Uterus (tissue), 4 donors: ENCODE data around the gene DDX46. TPM values are rescaled to one million over a fixed set of nuclear protein-coding genes. Genes with fewer than 3 reads are reported as not detected.
"Not testable (repeated sequence)": the region's sequence is repeated elsewhere in the genome, so short reads cannot be mapped to it uniquely, and the experiment has no call there.

ENCODE experiments used
- DNase-seq, 2 donors: peaks; one replicate each; pipeline ENCODE4 v3.0.0-alpha.2; 2019 to 2020
- H3K27ac ChIP-seq, 2 donors: fragments of 200-600 bp; sonication (generic); 1 replicate in 1 of 2; 2 replicates in 1 of 2; pipeline ENCODE4 v1.5.1; 2016 to 2018
- H3K27me3 ChIP-seq, 2 donors: fragments of 200-600 bp; sonication (generic); one replicate each; pipeline ENCODE4 v1.5.1; 2018 to 2019; ENCODE audit warnings: control low read depth in 1 of 2
- H3K36me3 ChIP-seq, 2 donors: fragments of 200-600 bp; sonication (generic); one replicate each; pipeline ENCODE4 v1.5.1; 2019; ENCODE audit warnings: control low read depth in 1 of 2
- H3K4me1 ChIP-seq, 2 donors: fragments of 200-600 bp; sonication (generic); one replicate each; pipeline ENCODE4 v1.5.1; 2018 to 2019; ENCODE audit warnings: control low read depth in 1 of 2
- H3K4me3 ChIP-seq, 2 donors: fragments of 200-600 bp; sonication (generic); 1 replicate in 1 of 2; 2 replicates in 1 of 2; pipeline ENCODE4 v1.5.1; 2018 to 2019; ENCODE audit warnings: mild to moderate bottlenecking in 1 of 2
- H3K9me3 ChIP-seq, 2 donors: fragments of 200-600 bp; sonication (generic); one replicate each; pipeline ENCODE4 v1.5.1; 2019; ENCODE audit warnings: control low read depth in 1 of 2
- POLR2A ChIP-seq, 2 donors: fragments of 450-650 bp; IDR thresholded peaks; one replicate each; pipeline ENCODE4 v1.6.1; 2016; ENCODE audit warnings: antibody characterized with exemption in 2 of 2, mild to moderate bottlenecking in 1 of 2, moderate library complexity in 1 of 2
- intact Hi-C: fragments of 100-400 bp; cut with DNase I; formaldehyde crosslinking; loops from one replicate; pipeline ENCODE4 v1.15.1; 2023; ENCODE audit warnings: low total_unique reads
- total RNA-seq, 4 donors: library from RNA; depleted of rRNA in 3 of 4; stranded (reverse); fragments of >200 nt in 3 of 4; gene quantifications; one replicate each; pipeline versions ENCODE4 v1.1.0 to v1.2.4, GENCODE V29; 2014 to 2023
- TF ChIP-seq, protein P1 (sequence below), 4 experiments: fragments of 200-600 bp in 2 of 4; fragments of 450-650 bp in 2 of 4; sonication (generic) in 2 of 4; IDR thresholded peaks; one replicate each; pipeline ENCODE4 v1.5.1; 2016 to 2019; ENCODE audit warnings: antibody characterized with exemption in 4 of 4, mild to moderate bottlenecking in 2 of 4, moderate library complexity in 1 of 4
- donor health status: DM: yes; HTN: yes; CAD: no.

Gene DDX46
- total RNA-seq, 4 donors from 2014 or later = 38.2 to 63.7 (median 47.6) TPM

- no peaks in the 10 kb centered on the region for H3K9me3 ChIP-seq
- no peaks in the 10 kb centered on the region for H3K36me3 ChIP-seq
- H3K4me3 ChIP-seq = peak overlapping the region; percentile 75 to 87
- H3K27ac ChIP-seq = peak overlapping the region; percentile 97 to 99
- DNase-seq = no peak
- intact Hi-C loops = no loop called here
- H3K27me3 ChIP-seq = no peaks in the 10 kb centered on the region
- peaks cover 0 to 4% of the 10 kb centered on the region in 2 donors for H3K4me1 ChIP-seq
- TF ChIP-seq, protein P1, sequence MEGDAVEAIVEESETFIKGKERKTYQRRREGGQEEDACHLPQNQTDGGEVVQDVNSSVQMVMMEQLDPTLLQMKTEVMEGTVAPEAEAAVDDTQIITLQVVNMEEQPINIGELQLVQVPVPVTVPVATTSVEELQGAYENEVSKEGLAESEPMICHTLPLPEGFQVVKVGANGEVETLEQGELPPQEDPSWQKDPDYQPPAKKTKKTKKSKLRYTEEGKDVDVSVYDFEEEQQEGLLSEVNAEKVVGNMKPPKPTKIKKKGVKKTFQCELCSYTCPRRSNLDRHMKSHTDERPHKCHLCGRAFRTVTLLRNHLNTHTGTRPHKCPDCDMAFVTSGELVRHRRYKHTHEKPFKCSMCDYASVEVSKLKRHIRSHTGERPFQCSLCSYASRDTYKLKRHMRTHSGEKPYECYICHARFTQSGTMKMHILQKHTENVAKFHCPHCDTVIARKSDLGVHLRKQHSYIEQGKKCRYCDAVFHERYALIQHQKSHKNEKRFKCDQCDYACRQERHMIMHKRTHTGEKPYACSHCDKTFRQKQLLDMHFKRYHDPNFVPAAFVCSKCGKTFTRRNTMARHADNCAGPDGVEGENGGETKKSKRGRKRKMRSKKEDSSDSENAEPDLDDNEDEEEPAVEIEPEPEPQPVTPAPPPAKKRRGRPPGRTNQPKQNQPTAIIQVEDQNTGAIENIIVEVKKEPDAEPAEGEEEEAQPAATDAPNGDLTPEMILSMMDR (IDR thresholded peaks at IDR 0.05) = peak in 2 of 4 experiments; percentile 6 to 11
- no peak for TF ChIP-seq POLR2A (IDR thresholded peaks at IDR 0.05)
Measured at GRCh38 chr5:134738963-134739661, 19.5 kb upstream of the DDX46 start.

DNA sequence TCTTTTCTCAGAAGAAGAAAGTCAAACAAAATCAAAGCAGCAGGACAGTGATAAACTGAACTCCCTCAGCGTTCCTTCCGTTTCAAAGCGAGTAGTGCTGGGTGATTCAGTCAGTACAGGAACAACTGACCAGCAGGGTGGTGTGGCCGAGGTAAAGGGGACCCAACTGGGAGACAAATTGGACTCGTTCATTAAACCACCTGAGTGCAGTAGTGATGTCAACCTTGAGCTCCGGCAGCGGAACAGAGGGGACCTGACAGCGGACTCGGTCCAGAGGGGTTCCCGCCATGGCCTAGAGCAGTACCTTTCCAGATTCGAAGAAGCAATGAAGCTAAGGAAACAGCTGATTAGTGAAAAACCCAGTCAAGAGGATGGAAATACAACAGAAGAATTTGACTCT lies 17.5 kb upstream of the DDX46 start:
- Histone ChIP-seq H3K4me3 (no peak overlapping the region), H3K9me3 (no peaks in the 10 kb centered on the region), H3K27me3 (no peaks in the 10 kb centered on the region), H3K4me1 (peaks cover 0 to 4% of the 10 kb centered on the region in 2 donors), H3K27ac (no peak overlapping the region), H3K36me3 (no peaks in the 10 kb centered on the region)
- no peak for DNase-seq
- TF ChIP-seq, protein P1 (IDR thresholded peaks at IDR 0.05) = no peak
- no peak for TF ChIP-seq POLR2A (IDR thresholded peaks at IDR 0.05)
- intact Hi-C loops = no loop called here

DNA sequence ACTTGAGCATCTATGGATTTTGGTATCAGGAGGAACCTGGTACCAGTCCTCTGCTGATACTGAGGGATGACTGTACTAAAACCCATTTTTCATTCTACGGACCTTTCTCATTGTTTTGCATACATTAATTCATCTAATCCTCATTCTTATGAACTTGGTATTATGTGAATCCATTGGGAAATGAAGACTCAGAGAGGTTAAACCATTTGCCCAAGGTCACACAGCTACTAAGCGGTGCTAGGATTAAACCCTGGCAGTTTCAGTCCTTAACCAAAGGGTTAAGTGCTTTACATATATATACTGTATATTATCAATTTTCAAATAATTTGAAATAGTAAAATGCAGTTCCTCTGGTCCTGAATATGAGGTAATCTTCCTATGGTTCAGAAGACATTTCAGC lies 16.4 kb upstream of the DDX46 start:
- TF ChIP-seq, protein P1 (IDR thresholded peaks at IDR 0.05) = no peak
- no peak for TF ChIP-seq POLR2A (IDR thresholded peaks at IDR 0.05)
- intact Hi-C loops = no loop called here
- H3K4me3 ChIP-seq = no peak overlapping the region
- DNase-seq = no peak
- H3K27ac ChIP-seq = no peak overlapping the region
- H3K4me1 ChIP-seq = peaks cover 0 to 4% of the 10 kb centered on the region in 2 donors
- no peaks in the 10 kb centered on the region for H3K36me3 ChIP-seq
- H3K9me3 ChIP-seq = no peaks in the 10 kb centered on the region
- H3K27me3 ChIP-seq = no peaks in the 10 kb centered on the region

GRCh38 chr5:134749415-134749814 lies 9.2 kb upstream of the DDX46 start:
- H3K4me3 ChIP-seq = no peak overlapping the region
- TF ChIP-seq POLR2A (IDR thresholded peaks at IDR 0.05) = no peak
- TF ChIP-seq, protein P1 (IDR thresholded peaks at IDR 0.05) = no peak
- DNase-seq = no peak
- H3K36me3 ChIP-seq = no peaks in the 10 kb centered on the region
- H3K4me1 ChIP-seq = no peaks in the 10 kb centered on the region
- no peak overlapping the region for H3K27ac ChIP-seq
- intact Hi-C loops = no loop called here
- no peaks in the 10 kb centered on the region for H3K27me3 ChIP-seq
- H3K9me3 ChIP-seq = no peaks in the 10 kb centered on the region

DNA sequence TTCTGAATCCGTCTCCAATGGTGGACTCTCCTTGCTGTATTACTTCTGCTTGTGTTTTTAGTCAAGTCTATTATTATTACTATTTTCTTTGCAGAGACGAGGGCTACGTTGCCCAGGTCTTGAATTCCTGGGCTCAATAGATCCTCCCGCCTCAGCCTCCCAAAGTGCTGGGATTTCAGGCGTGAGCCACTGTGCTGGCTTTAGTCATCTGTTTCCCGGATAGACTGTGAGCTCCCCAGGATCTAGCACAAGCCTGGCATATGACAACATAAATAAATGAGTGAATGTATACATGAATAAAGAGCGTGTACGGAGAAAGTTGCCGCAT lies 439 bp upstream of the DDX46 start:
- Histone ChIP-seq H3K4me3 (peak overlapping the region; percentile 62 to 95), H3K27ac (peak overlapping the region; percentile 43 to 76), H3K27me3 (no peaks in the 10 kb centered on the region), H3K9me3 (no peaks in the 10 kb centered on the region), H3K36me3 (no peaks in the 10 kb centered on the region), H3K4me1 (peaks cover 0 to 5% of the 10 kb centered on the region in 2 donors)
- no peak for DNase-seq
- no peak for TF ChIP-seq POLR2A (IDR thresholded peaks at IDR 0.05)
- TF ChIP-seq, protein P1 (IDR thresholded peaks at IDR 0.05) = no peak
- intact Hi-C loops = no loop called here

DNA sequence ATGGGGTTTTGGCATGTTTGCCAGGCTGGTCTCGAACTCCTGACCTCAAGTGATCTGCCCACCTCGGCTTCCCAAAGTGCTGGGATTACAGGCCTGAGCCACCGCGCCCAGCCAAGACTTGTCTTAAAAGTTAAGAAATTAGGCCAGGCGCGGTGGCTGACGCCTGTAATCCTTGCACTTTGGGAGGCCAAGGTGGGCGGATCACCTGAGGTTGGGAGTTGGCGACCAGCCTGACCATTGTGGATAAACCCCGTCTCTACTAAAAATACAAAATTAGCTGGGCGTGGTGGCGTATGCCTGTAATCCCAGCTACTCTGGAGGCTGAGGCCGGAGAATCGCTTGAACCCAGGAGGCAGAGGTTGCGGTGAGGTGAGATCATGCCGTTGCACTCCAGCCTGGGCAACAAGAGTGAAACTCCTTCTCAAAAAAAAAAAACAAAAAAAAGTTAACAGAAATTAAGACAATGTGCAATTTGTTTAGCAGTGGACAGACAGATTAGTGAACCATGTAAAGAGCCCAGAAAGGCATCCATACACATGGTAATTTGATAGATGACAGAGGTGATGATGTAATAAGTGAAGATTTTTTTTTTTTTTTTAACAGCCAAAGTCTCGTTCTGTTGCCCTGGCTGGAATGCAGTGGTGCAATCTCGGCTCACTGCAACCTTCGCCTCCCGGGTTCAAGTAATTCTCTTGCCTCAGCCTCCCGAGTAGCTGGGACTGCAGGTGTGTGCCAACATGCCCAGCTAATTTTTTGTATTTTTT lies 9.1 kb downstream of the DDX46 start:
- H3K9me3 ChIP-seq, H3K36me3 ChIP-seq, H3K27me3 ChIP-seq, intact Hi-C loops, H3K4me3 ChIP-seq, H3K27ac ChIP-seq, DNase-seq, H3K4me1 ChIP-seq: not testable (repeated sequence)
